ENCODE results near the gene SEMA4C.

GRCh38 chr2:96809951-96810782, 59.7 kb downstream of the SEMA4C start:
- no peak for TF ChIP-seq POLR2AphosphoS5 (IDR thresholded peaks at IDR 0.05)
- TF ChIP-seq CTCF (IDR thresholded peaks at IDR 0.05; ENCODE audit: poor library complexity, severe bottlenecking) = no peak
- no peak for TF ChIP-seq EZH2 (IDR thresholded peaks at IDR 0.05; ENCODE audit: borderline replicate concordance, insufficient read depth, low read length, poor library complexity, severe bottlenecking)
- no peak for TF ChIP-seq TAF1 (IDR thresholded peaks at IDR 0.05; ENCODE audit: low read depth)
- no peak for TF ChIP-seq RAD21 (conservative IDR thresholded peaks at IDR 0.05)
- no peak for TF ChIP-seq EP300 (conservative IDR thresholded peaks at IDR 0.05; ENCODE audit: poor library complexity, severe bottlenecking)
- no peak for TF ChIP-seq MXI1 (conservative IDR thresholded peaks at IDR 0.05; ENCODE audit: poor library complexity, severe bottlenecking)
- TF ChIP-seq REST (IDR thresholded peaks at IDR 0.05; ENCODE audit: borderline replicate concordance) = no peak

Measured in neural cell (in vitro differentiated cells).